Testis (tissue), 3 donors: ENCODE data around the gene FCGR1A. TPM values are rescaled to one million over a fixed set of nuclear protein-coding genes. Genes with fewer than 3 reads are reported as not detected.
"Not testable (repeated sequence)": the region's sequence is repeated elsewhere in the genome, so short reads cannot be mapped to it uniquely, and the experiment has no call there.

Experiments used
- DNase-seq: peaks from one replicate; pipeline ENCODE4 v3.0.0-alpha.2; 2019
- H3K27ac ChIP-seq, 2 donors: fragments of 200-600 bp; sonication (generic); one replicate each; pipeline ENCODE4 v1.5.1; 2019
- H3K27me3 ChIP-seq: fragments of 200-600 bp; sonication (generic); one replicate; pipeline ENCODE4 v1.5.1; 2019
- H3K36me3 ChIP-seq: fragments of 200-600 bp; sonication (generic); one replicate; pipeline ENCODE4 v1.5.1; 2017; ENCODE audit warnings: low read depth; ENCODE audit errors: missing control alignments
- H3K4me1 ChIP-seq: fragments of 200-600 bp; sonication (generic); one replicate; pipeline ENCODE4 v1.5.1; 2019
- H3K4me3 ChIP-seq, 2 donors: fragments of 200-600 bp; sonication (generic); one replicate each; pipeline ENCODE4 v1.5.1; 2017 to 2019
- H3K9me3 ChIP-seq: fragments of 200-600 bp; sonication (generic); one replicate; pipeline ENCODE4 v1.5.1; 2017
- WGBS, 2 donors: methylation state at CpG; one replicate each; pipeline ENCODE4 v1.1.5; 2018; 5-methylcytosine and 5-hydroxymethylcytosine counted together
- intact Hi-C: fragments of 100-400 bp; cut with DNase I; formaldehyde crosslinking; loops from one replicate; pipeline ENCODE4 v1.15.1; 2023; ENCODE audit warnings: low total_unique reads
- polyA plus RNA-seq: library from polyadenylated mRNA; stranded (reverse); fragments of 350-450 nt; fragmentation: Illumina TruSeq; extraction: RNeasy Lipid Tissue Mini Kit (QIAGEN cat#74804); gene quantifications from one replicate; pipeline ENCODE4 v1.2.3, GENCODE V29; 2014; ENCODE audit warnings: low read depth, low replicate concordance; ENCODE audit not compliant: insufficient read depth
- total RNA-seq, 2 donors: library from RNA; depleted of rRNA; stranded (reverse); fragments of >200 nt; gene quantifications; one replicate each; pipeline ENCODE4 v1.2.3, GENCODE V29; 2016

FCGR1A gene
- total and polyA plus RNA-seq, 3 donors from 2014 or later, result 5.6 to 8.7 (median 8.7) TPM

- intact Hi-C loops, H3K4me3 ChIP-seq, H3K4me1 ChIP-seq, H3K9me3 ChIP-seq, H3K27ac ChIP-seq, H3K36me3 ChIP-seq, DNase-seq, H3K27me3 ChIP-seq: not testable (repeated sequence)
- WGBS, 2 donors, result 77% methylated on average over 2 of the region's 2 CpGs; no CpG with 5 or more reads in 1 of the 2 donors
Measured at GRCh38 chr1:149753466-149753865, 29.0 kb upstream of the FCGR1A start.

DNA sequence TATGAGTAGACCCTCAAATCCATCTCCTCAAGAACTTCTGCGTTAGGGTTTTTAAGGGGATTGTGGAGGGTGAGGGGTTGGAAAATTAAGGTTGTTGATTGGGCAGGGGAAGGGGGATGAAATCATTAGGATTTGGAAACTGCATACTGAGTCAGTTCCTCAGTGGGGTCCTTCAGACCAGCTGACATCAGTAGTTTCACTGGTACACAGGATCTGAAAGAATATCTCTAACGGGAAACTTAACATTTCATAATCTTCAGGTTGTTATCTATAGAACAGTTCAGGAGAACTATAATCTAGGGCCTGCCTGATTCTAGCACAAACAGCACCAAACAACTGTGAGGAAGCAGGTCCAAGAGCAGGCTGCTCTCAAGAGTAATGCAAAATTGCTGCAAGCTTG, 27.2 kb upstream of the FCGR1A start:
- DNase-seq, H3K27ac ChIP-seq, H3K36me3 ChIP-seq, H3K4me1 ChIP-seq, intact Hi-C loops, H3K4me3 ChIP-seq, H3K9me3 ChIP-seq, H3K27me3 ChIP-seq: not testable (repeated sequence)
- 56 to 81% methylated on average over 2 of the region's 2 CpGs for WGBS, 2 donors

- H3K36me3 ChIP-seq, H3K27ac ChIP-seq, intact Hi-C loops, H3K4me1 ChIP-seq, DNase-seq, H3K27me3 ChIP-seq, H3K9me3 ChIP-seq, H3K4me3 ChIP-seq: not testable (repeated sequence)
- WGBS, 2 donors, result 64 to 78% methylated on average over 1 of the region's 2 CpGs
Measured at GRCh38 chr1:149762294-149762693, 20.2 kb upstream of the FCGR1A start.

- intact Hi-C loops, DNase-seq: not testable (repeated sequence)
Measured at GRCh38 chr1:149764087-149764800, 18.2 kb upstream of the FCGR1A start.

GRCh38 chr1:149766241-149766640, 16.3 kb upstream of the FCGR1A start:
- H3K27ac ChIP-seq, H3K27me3 ChIP-seq, H3K4me1 ChIP-seq, H3K9me3 ChIP-seq, DNase-seq, H3K4me3 ChIP-seq, H3K36me3 ChIP-seq, intact Hi-C loops: not testable (repeated sequence)
- WGBS, 2 donors, result 100% methylated on average over 1 of the region's 1 CpG; no CpG with 5 or more reads in 1 of the 2 donors

More at GRCh38 chr1:149764087-149764800, 18.2 kb upstream of the FCGR1A start:
- H3K27me3 ChIP-seq, H3K4me3 ChIP-seq, H3K9me3 ChIP-seq, H3K4me1 ChIP-seq, H3K27ac ChIP-seq, H3K36me3 ChIP-seq: not testable (repeated sequence)
- 78 to 100% methylated on average over 1 of the region's 1 CpG for WGBS, 2 donors

- H3K4me1 ChIP-seq, H3K9me3 ChIP-seq, H3K4me3 ChIP-seq, H3K27me3 ChIP-seq, DNase-seq, H3K36me3 ChIP-seq, H3K27ac ChIP-seq, intact Hi-C loops: not testable (repeated sequence)
- WGBS, 2 donors, result no CpG with 5 or more reads among the region's 1 CpG
Measured at GRCh38 chr1:149769216-149769615, 13.3 kb upstream of the FCGR1A start.

GRCh38 chr1:149770661-149771060, 11.8 kb upstream of the FCGR1A start:
- H3K36me3 ChIP-seq, DNase-seq, H3K27me3 ChIP-seq, H3K4me3 ChIP-seq, H3K4me1 ChIP-seq, H3K27ac ChIP-seq, intact Hi-C loops, H3K9me3 ChIP-seq: not testable (repeated sequence)
- 83 to 93% methylated on average over 4 of the region's 4 CpGs for WGBS, 2 donors

- H3K4me3 ChIP-seq, H3K27me3 ChIP-seq, DNase-seq, H3K27ac ChIP-seq, H3K36me3 ChIP-seq, intact Hi-C loops, H3K4me1 ChIP-seq, H3K9me3 ChIP-seq: not testable (repeated sequence)
- 77% methylated on average over 2 of the region's 4 CpGs; no CpG with 5 or more reads in 1 of the 2 donors for WGBS, 2 donors
Measured at GRCh38 chr1:149771653-149772425, 10.7 kb upstream of the FCGR1A start.

DNA sequence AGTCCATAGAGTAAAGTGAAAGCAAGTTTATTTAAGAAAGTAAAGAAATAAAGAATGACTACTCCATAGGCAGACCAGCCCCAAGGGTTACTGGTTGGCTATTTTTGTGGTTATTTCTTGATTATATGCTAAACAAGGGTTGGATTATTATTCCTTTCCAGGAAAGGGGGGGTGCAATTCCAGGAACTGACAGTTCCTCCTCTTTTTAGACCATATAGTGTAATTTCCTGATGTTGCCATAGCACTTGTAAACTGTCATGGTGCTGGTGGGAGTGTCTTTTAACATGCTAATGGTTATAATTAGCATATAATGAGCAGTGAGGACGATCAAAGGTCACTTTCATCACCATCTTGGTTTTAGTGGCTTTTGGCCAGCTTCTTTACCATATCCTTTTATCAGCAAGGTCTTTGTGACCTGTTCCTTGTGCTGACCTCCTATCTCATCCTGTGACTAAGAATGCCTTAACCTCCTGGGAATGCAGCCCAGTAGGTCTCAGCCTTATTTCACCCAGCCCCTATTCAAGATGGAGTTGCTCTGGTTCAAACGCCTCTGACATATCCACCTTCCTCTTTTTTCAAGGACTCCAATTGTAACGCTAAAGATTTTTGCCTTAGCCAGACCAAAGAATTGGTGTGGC, 6.9 kb upstream of the FCGR1A start:
- intact Hi-C loops, result not testable (repeated sequence)

DNA sequence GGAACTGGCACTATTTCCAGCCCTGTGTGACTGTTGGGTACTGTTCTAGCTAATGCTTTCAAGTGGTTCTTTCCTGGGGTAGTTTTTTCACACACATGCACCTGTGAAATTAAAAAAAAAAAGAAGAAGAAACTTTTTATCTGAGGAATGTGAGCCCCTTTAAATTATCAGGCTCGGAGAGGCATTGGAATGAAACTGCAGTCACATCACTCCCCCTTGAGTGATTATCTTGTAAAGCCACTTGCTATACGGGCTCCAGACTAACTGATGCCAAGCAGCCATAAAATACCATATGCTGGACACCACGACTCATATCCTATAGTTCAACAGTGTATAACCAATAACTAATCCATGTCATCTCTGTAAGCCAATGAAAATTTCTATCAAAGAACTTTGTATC, 5.4 kb upstream of the FCGR1A start:
- intact Hi-C loops, H3K27me3 ChIP-seq, H3K9me3 ChIP-seq, H3K4me3 ChIP-seq, H3K36me3 ChIP-seq, DNase-seq, H3K4me1 ChIP-seq, H3K27ac ChIP-seq: not testable (repeated sequence)
- 33 to 57% methylated on average over 1 to 2 of the region's 3 CpGs for whole genome bisulfite sequencing, 2 donors

More for the DNA sequence above, 6.9 kb upstream of the FCGR1A start:
- H3K4me1 ChIP-seq, H3K27ac ChIP-seq, H3K4me3 ChIP-seq, H3K27me3 ChIP-seq, DNase-seq, H3K9me3 ChIP-seq, H3K36me3 ChIP-seq: not testable (repeated sequence)
- WGBS, 2 donors, result 55 to 83% methylated on average over 1 of the region's 3 CpGs

- H3K27me3 ChIP-seq, H3K9me3 ChIP-seq, H3K4me3 ChIP-seq, H3K27ac ChIP-seq, H3K36me3 ChIP-seq, DNase-seq, H3K4me1 ChIP-seq, intact Hi-C loops: not testable (repeated sequence)
- 60% methylated on average over 1 of the region's 1 CpG; no CpG with 5 or more reads in 1 of the 2 donors for WGBS, 2 donors
Measured at GRCh38 chr1:149778313-149778712, 4.2 kb upstream of the FCGR1A start.
